BE2C (cell line): Measurements from ENCODE around the gene TRIO.

Experiments used
- DNase-seq: peaks from one replicate; pipeline ENCODE4 v3.0.0-alpha.2; 2020
- H3K27me3 ChIP-seq: fragments of 250-450 bp; sonication (Bioruptor Pico); 2 replicates; pipeline ENCODE4 v1.5.1; 2020; ENCODE audit warnings: mild to moderate bottlenecking
- H3K36me3 ChIP-seq: fragments of 250-450 bp; sonication (Bioruptor Pico); 2 replicates; pipeline ENCODE4 v1.5.1; 2020; ENCODE audit warnings: mild to moderate bottlenecking
- H3K4me1 ChIP-seq: fragments of 250-450 bp; sonication (Bioruptor Pico); 2 replicates; pipeline ENCODE4 v1.5.1; 2020
- H3K4me3 ChIP-seq: 2 replicates; pipeline ENCODE4 v1.5.1; 2011; ENCODE audit warnings: low read depth, low read length
- H3K9me3 ChIP-seq: fragments of 250-450 bp; sonication (Bioruptor Pico); 2 replicates; pipeline ENCODE4 v1.5.1; 2020
- CTCF ChIP-seq: IDR thresholded peaks from 2 replicates; pipeline ENCODE4 v1.5.1; 2012; ENCODE audit warnings: mild to moderate bottlenecking, low read depth, low read length

TRIO gene

GRCh38 chr5:14134083-14134482 is 9.1 kb upstream of the TRIO start:
- DNase-seq, result no peak
- no peaks in the 10 kb centered on the region for H3K4me1 ChIP-seq
- TF ChIP-seq CTCF, result no peak

GRCh38 chr5:14134771-14135170 is 8.4 kb upstream of the TRIO start:
- H3K27me3 ChIP-seq, result no peaks in the 10 kb centered on the region

More at GRCh38 chr5:14134083-14134482, 9.1 kb upstream of the TRIO start:
- H3K27me3 ChIP-seq, result no peaks in the 10 kb centered on the region
- H3K4me3 ChIP-seq, result no peak overlapping the region
- H3K36me3 ChIP-seq, result no peaks in the 10 kb centered on the region
- no peaks in the 10 kb centered on the region for H3K9me3 ChIP-seq

GRCh38 chr5:14135621-14136020 is 7.5 kb upstream of the TRIO start:
- no peak for TF ChIP-seq CTCF
- H3K36me3 ChIP-seq, result no peaks in the 10 kb centered on the region
- H3K4me1 ChIP-seq, result no peaks in the 10 kb centered on the region
- DNase-seq, result no peak
- no peaks in the 10 kb centered on the region for H3K9me3 ChIP-seq
- H3K4me3 ChIP-seq, result no peak overlapping the region
- H3K27me3 ChIP-seq, result no peaks in the 10 kb centered on the region

More at GRCh38 chr5:14134771-14135170, 8.4 kb upstream of the TRIO start:
- TF ChIP-seq CTCF, result no peak
- H3K9me3 ChIP-seq, result no peaks in the 10 kb centered on the region
- no peak overlapping the region for H3K4me3 ChIP-seq
- H3K36me3 ChIP-seq, result no peaks in the 10 kb centered on the region
- H3K4me1 ChIP-seq, result no peaks in the 10 kb centered on the region
- no peak for DNase-seq

- Histone ChIP-seq H3K36me3 (no peaks in the 10 kb centered on the region), H3K4me1 (no peaks in the 10 kb centered on the region), H3K27me3 (no peaks in the 10 kb centered on the region), H3K9me3 (no peaks in the 10 kb centered on the region), H3K4me3 (no peak overlapping the region)
- no peak for TF ChIP-seq CTCF
- no peak for DNase-seq
Observed at GRCh38 chr5:14136228-14136627, 6.9 kb upstream of the TRIO start.

GRCh38 chr5:14138608-14139540 is 4.3 kb upstream of the TRIO start:
- no peak for DNase-seq
- Histone ChIP-seq H3K4me3 (no peak overlapping the region), H3K9me3 (no peaks in the 10 kb centered on the region), H3K4me1 (no peaks in the 10 kb centered on the region), H3K36me3 (no peaks in the 10 kb centered on the region; the same call in 1 of the 2 replicates), H3K27me3 (no peaks in the 10 kb centered on the region)
- no peak for TF ChIP-seq CTCF

GRCh38 chr5:14141764-14142163 is 1.4 kb upstream of the TRIO start:
- no peak for DNase-seq
- no peak overlapping the region for H3K4me3 ChIP-seq

More at GRCh38 chr5:14141764-14142163, 1.4 kb upstream of the TRIO start:
- Histone ChIP-seq H3K9me3 (no peaks in the 10 kb centered on the region), H3K27me3 (no peaks in the 10 kb centered on the region), H3K4me1 (peaks cover 6% of the 10 kb centered on the region), H3K36me3 (no peaks in the 10 kb centered on the region; the same call in 1 of the 2 replicates)
- no peak for TF ChIP-seq CTCF
